Measurements from ENCODE around the gene REC8.
"Not testable (repeated sequence)": the region's sequence is repeated elsewhere in the genome, so short reads cannot be mapped to it uniquely, and the experiment has no call there.

REC8 gene

DNA sequence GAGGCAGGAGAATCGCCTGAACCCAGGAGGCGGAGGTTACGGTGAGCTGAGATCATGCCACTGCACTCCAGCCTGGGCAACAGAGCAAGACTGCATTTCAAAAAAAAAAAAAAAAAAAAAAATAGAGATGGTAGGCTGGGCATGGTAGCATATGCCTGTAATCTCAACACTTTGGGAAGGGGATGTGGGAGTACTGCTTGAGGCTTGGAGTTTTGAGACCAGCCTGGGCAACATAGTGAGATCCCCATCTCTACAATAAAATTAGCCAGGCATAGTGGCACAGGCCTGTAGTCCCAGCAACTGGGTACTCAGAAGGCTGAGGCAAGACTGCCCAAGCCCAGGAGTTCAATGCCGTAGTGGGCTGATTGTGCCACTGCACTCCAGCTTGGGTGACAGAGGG is 51.1 kb downstream of the REC8 start:
- not testable (repeated sequence) for ATAC-seq

DNA sequence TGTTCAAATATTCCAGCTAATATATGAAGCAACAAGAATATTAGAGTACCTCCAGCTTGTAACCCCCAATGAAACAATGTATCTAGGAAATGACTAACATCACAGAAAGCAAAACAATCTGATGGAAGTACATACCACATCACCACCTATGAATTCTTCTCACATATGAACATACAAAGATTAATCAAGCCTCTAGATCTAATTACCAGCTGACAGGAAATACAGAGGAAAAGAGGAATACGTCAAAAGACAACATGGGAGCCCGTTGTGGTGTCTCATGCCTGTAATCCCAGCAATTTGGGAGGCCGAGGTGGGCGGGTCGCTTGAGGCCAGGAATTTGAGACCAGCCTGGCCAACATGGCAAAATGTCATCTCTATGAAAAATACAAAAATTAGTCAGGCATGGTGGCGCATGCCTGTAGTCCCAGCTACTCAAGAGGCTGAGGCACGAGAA is 52.8 kb downstream of the REC8 start:
- no peak for TF ChIP-seq BACH2 (CRISPR knock-in tag; IDR thresholded peaks at IDR 0.05; ENCODE audit: borderline replicate concordance)
- no peak for TF ChIP-seq CSDC2 (CRISPR knock-in tag; IDR thresholded peaks at IDR 0.05)
- TF ChIP-seq TCF4 (CRISPR knock-in tag; IDR thresholded peaks at IDR 0.05; ENCODE audit: borderline replicate concordance): no peak
- TF ChIP-seq, protein P1, sequence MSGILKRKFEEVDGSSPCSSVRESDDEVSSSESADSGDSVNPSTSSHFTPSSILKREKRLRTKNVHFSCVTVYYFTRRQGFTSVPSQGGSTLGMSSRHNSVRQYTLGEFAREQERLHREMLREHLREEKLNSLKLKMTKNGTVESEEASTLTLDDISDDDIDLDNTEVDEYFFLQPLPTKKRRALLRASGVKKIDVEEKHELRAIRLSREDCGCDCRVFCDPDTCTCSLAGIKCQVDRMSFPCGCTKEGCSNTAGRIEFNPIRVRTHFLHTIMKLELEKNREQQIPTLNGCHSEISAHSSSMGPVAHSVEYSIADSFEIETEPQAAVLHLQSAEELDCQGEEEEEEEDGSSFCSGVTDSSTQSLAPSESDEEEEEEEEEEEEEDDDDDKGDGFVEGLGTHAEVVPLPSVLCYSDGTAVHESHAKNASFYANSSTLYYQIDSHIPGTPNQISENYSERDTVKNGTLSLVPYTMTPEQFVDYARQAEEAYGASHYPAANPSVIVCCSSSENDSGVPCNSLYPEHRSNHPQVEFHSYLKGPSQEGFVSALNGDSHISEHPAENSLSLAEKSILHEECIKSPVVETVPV (CRISPR knock-in tag; IDR thresholded peaks at IDR 0.05): no peak
- no peak for TF ChIP-seq RARB (CRISPR knock-in tag; IDR thresholded peaks at IDR 0.05)
- TF ChIP-seq, protein P2, sequence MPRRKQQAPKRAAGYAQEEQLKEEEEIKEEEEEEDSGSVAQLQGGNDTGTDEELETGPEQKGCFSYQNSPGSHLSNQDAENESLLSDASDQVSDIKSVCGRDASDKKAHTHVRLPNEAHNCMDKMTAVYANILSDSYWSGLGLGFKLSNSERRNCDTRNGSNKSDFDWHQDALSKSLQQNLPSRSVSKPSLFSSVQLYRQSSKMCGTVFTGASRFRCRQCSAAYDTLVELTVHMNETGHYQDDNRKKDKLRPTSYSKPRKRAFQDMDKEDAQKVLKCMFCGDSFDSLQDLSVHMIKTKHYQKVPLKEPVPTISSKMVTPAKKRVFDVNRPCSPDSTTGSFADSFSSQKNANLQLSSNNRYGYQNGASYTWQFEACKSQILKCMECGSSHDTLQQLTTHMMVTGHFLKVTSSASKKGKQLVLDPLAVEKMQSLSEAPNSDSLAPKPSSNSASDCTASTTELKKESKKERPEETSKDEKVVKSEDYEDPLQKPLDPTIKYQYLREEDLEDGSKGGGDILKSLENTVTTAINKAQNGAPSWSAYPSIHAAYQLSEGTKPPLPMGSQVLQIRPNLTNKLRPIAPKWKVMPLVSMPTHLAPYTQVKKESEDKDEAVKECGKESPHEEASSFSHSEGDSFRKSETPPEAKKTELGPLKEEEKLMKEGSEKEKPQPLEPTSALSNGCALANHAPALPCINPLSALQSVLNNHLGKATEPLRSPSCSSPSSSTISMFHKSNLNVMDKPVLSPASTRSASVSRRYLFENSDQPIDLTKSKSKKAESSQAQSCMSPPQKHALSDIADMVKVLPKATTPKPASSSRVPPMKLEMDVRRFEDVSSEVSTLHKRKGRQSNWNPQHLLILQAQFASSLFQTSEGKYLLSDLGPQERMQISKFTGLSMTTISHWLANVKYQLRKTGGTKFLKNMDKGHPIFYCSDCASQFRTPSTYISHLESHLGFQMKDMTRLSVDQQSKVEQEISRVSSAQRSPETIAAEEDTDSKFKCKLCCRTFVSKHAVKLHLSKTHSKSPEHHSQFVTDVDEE (CRISPR knock-in tag; IDR thresholded peaks at IDR 0.05): no peak
- no peak for TF ChIP-seq SNAI2 (CRISPR knock-in tag; IDR thresholded peaks at IDR 0.05)
- no peak for TF ChIP-seq ZNF70 (CRISPR knock-in tag; IDR thresholded peaks at IDR 0.05)
- TF ChIP-seq, protein P3, sequence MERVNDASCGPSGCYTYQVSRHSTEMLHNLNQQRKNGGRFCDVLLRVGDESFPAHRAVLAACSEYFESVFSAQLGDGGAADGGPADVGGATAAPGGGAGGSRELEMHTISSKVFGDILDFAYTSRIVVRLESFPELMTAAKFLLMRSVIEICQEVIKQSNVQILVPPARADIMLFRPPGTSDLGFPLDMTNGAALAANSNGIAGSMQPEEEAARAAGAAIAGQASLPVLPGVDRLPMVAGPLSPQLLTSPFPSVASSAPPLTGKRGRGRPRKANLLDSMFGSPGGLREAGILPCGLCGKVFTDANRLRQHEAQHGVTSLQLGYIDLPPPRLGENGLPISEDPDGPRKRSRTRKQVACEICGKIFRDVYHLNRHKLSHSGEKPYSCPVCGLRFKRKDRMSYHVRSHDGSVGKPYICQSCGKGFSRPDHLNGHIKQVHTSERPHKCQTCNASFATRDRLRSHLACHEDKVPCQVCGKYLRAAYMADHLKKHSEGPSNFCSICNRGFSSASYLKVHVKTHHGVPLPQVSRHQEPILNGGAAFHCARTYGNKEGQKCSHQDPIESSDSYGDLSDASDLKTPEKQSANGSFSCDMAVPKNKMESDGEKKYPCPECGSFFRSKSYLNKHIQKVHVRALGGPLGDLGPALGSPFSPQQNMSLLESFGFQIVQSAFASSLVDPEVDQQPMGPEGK (CRISPR knock-in tag; IDR thresholded peaks at IDR 0.05; ENCODE audit: borderline replicate concordance): no peak
- TF ChIP-seq, protein P4, sequence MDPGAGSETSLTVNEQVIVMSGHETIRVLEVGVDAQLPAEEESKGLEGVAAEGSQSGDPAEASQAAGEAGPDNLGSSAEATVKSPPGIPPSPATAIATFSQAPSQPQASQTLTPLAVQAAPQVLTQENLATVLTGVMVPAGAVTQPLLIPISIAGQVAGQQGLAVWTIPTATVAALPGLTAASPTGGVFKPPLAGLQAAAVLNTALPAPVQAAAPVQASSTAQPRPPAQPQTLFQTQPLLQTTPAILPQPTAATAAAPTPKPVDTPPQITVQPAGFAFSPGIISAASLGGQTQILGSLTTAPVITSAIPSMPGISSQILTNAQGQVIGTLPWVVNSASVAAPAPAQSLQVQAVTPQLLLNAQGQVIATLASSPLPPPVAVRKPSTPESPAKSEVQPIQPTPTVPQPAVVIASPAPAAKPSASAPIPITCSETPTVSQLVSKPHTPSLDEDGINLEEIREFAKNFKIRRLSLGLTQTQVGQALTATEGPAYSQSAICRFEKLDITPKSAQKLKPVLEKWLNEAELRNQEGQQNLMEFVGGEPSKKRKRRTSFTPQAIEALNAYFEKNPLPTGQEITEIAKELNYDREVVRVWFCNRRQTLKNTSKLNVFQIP (CRISPR knock-in tag; IDR thresholded peaks at IDR 0.05; ENCODE audit: borderline replicate concordance, low read depth): no peak
- TF ChIP-seq ZC3H10 (CRISPR knock-in tag; IDR thresholded peaks at IDR 0.05): no peak
- TF ChIP-seq ZFP30 (CRISPR knock-in tag; IDR thresholded peaks at IDR 0.05): no peak
- no peak for TF ChIP-seq ESRRG (CRISPR knock-in tag; IDR thresholded peaks at IDR 0.05)
- TF ChIP-seq ISL1 (CRISPR knock-in tag; IDR thresholded peaks at IDR 0.05): no peak
- TF ChIP-seq ZNF565 (CRISPR knock-in tag; conservative IDR thresholded peaks at IDR 0.05; ENCODE audit: low read depth): no peak
- TF ChIP-seq PPARA (CRISPR knock-in tag; IDR thresholded peaks at IDR 0.05; ENCODE audit: borderline replicate concordance): no peak
- no peak for TF ChIP-seq OSR1 (CRISPR knock-in tag; IDR thresholded peaks at IDR 0.05)
- TF ChIP-seq ARNTL (CRISPR knock-in tag; IDR thresholded peaks at IDR 0.05; ENCODE audit: borderline replicate concordance, low read depth): no peak
- TF ChIP-seq, protein P5, sequence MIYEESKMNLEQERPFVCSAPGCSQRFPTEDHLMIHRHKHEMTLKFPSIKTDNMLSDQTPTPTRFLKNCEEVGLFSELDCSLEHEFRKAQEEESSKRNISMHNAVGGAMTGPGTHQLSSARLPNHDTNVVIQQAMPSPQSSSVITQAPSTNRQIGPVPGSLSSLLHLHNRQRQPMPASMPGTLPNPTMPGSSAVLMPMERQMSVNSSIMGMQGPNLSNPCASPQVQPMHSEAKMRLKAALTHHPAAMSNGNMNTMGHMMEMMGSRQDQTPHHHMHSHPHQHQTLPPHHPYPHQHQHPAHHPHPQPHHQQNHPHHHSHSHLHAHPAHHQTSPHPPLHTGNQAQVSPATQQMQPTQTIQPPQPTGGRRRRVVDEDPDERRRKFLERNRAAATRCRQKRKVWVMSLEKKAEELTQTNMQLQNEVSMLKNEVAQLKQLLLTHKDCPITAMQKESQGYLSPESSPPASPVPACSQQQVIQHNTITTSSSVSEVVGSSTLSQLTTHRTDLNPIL (CRISPR knock-in tag; IDR thresholded peaks at IDR 0.05; ENCODE audit: low read depth): no peak
- peak; percentile 52; the same call in 2 of the 3 replicates for ATAC-seq

DNA sequence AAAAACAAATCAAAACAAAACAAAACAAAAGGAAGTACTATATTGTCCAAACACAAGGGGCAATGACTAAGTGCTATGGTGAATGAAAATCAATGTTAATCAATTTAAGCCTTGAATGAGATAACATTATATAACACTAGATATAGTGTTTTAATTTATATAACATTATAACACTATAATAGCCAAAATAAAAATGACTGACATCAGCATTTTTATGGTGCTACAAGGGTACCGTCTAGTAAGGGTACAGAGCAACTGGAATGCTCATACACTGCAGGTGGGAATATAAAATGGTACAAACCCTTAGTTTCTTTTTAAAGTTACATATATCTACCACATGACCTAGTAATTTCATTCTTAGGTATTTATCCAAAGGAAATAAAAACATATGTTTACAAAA is 54.6 kb downstream of the REC8 start:
- no peak for TF ChIP-seq GLIS3 (CRISPR knock-in tag; IDR thresholded peaks at IDR 0.05)
- TF ChIP-seq, protein P1 (CRISPR knock-in tag; IDR thresholded peaks at IDR 0.05): no peak
- TF ChIP-seq ZC3H10 (CRISPR knock-in tag; IDR thresholded peaks at IDR 0.05): no peak
- no peak for TF ChIP-seq ISL1 (CRISPR knock-in tag; IDR thresholded peaks at IDR 0.05)
- TF ChIP-seq ARNTL (CRISPR knock-in tag; IDR thresholded peaks at IDR 0.05; ENCODE audit: borderline replicate concordance, low read depth): no peak
- TF ChIP-seq ESRRG (CRISPR knock-in tag; IDR thresholded peaks at IDR 0.05): no peak
- TF ChIP-seq CSDC2 (CRISPR knock-in tag; IDR thresholded peaks at IDR 0.05): no peak
- TF ChIP-seq TOX (CRISPR knock-in tag; IDR thresholded peaks at IDR 0.05; ENCODE audit: borderline replicate concordance): no peak
- TF ChIP-seq, protein P4 (CRISPR knock-in tag; IDR thresholded peaks at IDR 0.05; ENCODE audit: borderline replicate concordance, low read depth): no peak
- no peak for TF ChIP-seq TCF4 (CRISPR knock-in tag; IDR thresholded peaks at IDR 0.05; ENCODE audit: borderline replicate concordance)
- TF ChIP-seq ZFP3 (CRISPR knock-in tag; IDR thresholded peaks at IDR 0.05): no peak
- TF ChIP-seq ZNF8 (CRISPR knock-in tag; IDR thresholded peaks at IDR 0.05): no peak
- no peak for TF ChIP-seq ZNF70 (CRISPR knock-in tag; IDR thresholded peaks at IDR 0.05)
- TF ChIP-seq, protein P3 (CRISPR knock-in tag; IDR thresholded peaks at IDR 0.05; ENCODE audit: borderline replicate concordance): no peak
- TF ChIP-seq BACH2 (CRISPR knock-in tag; IDR thresholded peaks at IDR 0.05; ENCODE audit: borderline replicate concordance): no peak
- ATAC-seq: no peak
